ENCODE results near the gene SEC23B.

Gene SEC23B

GRCh38 chr20:18609741-18610140 is 102.0 kb downstream of the SEC23B start:
- TF ChIP-seq, protein P1, sequence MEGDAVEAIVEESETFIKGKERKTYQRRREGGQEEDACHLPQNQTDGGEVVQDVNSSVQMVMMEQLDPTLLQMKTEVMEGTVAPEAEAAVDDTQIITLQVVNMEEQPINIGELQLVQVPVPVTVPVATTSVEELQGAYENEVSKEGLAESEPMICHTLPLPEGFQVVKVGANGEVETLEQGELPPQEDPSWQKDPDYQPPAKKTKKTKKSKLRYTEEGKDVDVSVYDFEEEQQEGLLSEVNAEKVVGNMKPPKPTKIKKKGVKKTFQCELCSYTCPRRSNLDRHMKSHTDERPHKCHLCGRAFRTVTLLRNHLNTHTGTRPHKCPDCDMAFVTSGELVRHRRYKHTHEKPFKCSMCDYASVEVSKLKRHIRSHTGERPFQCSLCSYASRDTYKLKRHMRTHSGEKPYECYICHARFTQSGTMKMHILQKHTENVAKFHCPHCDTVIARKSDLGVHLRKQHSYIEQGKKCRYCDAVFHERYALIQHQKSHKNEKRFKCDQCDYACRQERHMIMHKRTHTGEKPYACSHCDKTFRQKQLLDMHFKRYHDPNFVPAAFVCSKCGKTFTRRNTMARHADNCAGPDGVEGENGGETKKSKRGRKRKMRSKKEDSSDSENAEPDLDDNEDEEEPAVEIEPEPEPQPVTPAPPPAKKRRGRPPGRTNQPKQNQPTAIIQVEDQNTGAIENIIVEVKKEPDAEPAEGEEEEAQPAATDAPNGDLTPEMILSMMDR (IDR thresholded peaks at IDR 0.05), result no peak
- H3K79me2 ChIP-seq, result no peaks in the 10 kb centered on the region
- no peaks in the 10 kb centered on the region for H3K27me3 ChIP-seq (ENCODE audit: control insufficient read depth, insufficient read depth, low read length)

More at GRCh38 chr20:18609741-18610140, 102.0 kb downstream of the SEC23B start:
- Histone ChIP-seq H3K4me1 (no peaks in the 10 kb centered on the region), H3K36me3 (ENCODE audit: control insufficient read depth, insufficient read depth, low read length) (no peaks in the 10 kb centered on the region), H3K9me3 (ENCODE audit: control insufficient read depth, low read length) (no peaks in the 10 kb centered on the region), H2AFZ (no peak overlapping the region), H3K4me3 (ENCODE audit: low read depth, low read length) (no peak overlapping the region), H3K27ac (no peak overlapping the region), H3K9ac (no peak overlapping the region), H3K4me2 (ENCODE audit: low read length) (no peak overlapping the region)

Data from parathyroid adenoma (tissue), 2 donors.